NCI-H2029 treated with DMSO at 0.1 percent for 48 hours (cell line): ENCODE data around the gene RPUSD1.
"Not testable (repeated sequence)": the region's sequence is repeated elsewhere in the genome, so short reads cannot be mapped to it uniquely, and the experiment has no call there.

ENCODE experiments used
- DNase-seq: peaks from one replicate; lab custom pipeline; 2025; lab: John Stamatoyannopoulos, UW

The RPUSD1 gene

DNA sequence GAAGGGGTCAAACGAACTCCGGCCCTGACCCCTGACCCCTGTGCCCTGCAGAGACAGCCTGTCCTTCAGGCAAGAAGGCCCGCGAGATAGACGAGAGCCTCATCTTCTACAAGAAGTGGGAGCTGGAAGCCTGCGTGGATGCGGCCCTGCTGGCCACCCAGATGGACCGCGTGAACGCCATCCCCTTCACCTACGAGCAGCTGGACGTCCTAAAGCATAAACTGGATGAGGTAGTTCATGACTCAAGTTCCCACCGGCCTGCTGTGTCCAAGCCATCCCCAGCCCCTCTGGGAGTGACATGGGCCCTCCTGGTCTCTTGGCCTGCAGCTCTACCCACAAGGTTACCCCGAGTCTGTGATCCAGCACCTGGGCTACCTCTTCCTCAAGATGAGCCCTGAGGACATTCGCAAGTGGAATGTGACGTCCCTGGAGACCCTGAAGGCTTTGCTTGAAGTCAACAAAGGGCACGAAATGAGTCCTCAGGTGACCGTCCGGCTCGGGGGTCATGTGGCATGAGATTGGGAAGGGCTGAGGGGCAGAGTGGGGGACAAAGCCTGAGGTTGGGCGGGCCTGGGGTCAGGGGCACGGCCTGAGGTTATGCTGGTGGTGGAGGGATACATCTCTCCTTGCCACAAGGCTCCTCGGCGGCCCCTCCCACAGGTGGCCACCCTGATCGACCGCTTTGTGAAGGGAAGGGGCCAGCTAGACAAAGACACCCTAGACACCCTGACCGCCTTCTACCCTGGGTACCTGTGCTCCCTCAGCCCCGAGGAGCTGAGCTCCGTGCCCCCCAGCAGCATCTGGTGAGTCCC is 22.0 kb downstream of the RPUSD1 start:
- DNase-seq = no peak

DNA sequence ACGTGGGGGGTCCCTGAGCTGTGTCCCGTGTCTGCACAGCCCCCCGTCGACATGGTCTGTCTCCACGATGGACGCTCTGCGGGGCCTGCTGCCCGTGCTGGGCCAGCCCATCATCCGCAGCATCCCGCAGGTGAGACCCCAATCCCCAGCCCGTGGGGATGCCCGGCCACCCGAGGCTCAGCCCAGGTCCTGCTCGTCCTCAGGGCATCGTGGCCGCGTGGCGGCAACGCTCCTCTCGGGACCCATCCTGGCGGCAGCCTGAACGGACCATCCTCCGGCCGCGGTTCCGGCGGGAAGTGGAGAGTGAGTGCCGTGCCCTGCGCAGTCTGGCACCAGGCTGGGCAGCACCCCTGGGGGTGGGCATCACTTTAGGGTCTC is 22.7 kb downstream of the RPUSD1 start:
- no peak for DNase-seq

DNA sequence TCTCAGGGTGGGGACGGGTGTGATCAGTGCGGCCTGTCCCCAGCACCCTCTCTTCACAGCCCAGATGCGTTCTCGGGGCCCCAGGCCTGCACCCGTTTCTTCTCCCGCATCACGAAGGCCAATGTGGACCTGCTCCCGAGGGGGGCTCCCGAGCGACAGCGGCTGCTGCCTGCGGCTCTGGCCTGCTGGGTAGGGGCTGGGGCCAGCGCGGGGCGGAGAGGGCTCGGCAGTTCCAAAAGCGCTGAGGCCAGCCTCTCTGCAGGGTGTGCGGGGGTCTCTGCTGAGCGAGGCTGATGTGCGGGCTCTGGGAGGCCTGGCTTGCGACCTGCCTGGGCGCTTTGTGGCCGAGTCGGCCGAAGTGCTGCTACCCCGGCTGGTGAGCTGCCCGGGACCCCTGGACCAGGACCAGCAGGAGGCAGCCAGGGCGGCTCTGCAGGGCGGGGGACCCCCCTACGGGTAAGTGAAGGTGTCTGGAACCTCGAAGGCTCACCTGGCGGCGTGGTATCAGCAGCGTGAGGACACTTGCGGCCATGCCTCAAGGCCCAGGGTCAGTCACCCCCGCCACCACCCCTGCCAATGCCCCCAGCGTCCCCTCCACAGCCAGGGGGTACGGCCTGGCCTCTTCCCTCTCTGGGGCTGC is 23.2 kb downstream of the RPUSD1 start:
- DNase-seq = no peak

DNA sequence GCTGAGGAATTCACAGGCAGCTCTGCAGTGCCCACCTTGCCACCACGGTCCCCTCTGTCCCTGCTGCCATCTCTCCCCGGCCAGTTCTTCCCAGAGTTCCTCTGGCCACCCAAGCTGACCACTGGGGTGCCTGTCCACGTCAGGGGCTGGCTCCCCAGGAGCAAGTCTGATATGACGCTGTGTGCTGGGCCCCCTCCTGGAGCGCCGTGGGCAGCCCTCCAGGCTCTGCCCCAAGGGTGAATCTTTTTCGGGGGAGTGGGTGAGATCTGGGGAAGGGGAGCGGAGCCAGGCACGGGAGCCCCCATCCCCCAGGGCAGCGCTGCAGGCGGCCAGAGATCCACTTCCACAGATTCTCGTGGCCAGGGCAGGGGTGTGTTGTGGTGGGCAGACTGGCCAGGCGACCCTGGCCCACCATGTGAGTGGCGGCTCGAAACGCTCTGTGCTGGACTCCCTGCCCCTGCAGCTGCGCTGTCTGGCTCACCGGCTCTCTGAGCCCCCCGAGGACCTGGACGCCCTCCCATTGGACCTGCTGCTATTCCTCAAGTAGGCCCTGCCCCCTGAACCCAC is 23.9 kb downstream of the RPUSD1 start:
- no peak for DNase-seq

DNA sequence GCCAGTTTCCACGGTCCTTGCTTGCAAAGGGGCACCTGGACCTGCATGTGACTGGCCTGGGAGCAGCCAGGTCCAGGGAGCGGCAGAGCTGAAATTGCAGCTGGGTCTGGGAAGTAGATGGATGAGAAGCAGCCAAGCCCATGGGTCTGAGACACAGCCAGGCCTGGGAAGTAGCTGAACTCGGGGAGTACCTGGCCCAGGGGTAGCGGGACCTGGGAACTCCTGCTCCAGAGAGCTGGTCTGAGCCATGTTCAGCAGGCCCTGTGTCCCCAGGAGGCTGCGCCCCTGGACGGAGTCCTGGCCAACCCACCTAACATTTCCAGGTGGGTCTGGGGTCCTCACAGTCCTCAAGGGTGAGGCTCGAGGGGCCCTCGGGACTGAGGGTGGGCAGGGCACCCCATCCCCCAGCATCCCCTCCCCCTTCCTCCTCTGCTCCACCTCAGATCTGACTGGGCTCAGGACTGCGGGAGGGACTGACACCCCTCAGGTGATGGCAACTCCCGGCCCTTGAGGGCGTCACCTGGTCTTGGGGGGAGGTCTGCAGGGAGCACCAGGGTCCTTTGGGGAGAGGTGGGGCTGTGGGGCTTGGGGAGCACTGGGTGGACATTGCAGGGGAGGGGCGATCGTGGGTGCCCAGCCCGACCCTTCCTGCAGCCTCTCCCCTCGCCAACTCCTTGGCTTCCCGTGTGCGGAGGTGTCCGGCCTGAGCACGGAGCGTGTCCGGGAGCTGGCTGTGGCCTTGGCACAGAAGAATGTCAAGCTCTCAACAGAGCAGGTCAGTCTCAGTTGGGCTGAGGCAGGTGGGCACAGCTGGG is 24.6 kb downstream of the RPUSD1 start:
- no peak for DNase-seq

DNA sequence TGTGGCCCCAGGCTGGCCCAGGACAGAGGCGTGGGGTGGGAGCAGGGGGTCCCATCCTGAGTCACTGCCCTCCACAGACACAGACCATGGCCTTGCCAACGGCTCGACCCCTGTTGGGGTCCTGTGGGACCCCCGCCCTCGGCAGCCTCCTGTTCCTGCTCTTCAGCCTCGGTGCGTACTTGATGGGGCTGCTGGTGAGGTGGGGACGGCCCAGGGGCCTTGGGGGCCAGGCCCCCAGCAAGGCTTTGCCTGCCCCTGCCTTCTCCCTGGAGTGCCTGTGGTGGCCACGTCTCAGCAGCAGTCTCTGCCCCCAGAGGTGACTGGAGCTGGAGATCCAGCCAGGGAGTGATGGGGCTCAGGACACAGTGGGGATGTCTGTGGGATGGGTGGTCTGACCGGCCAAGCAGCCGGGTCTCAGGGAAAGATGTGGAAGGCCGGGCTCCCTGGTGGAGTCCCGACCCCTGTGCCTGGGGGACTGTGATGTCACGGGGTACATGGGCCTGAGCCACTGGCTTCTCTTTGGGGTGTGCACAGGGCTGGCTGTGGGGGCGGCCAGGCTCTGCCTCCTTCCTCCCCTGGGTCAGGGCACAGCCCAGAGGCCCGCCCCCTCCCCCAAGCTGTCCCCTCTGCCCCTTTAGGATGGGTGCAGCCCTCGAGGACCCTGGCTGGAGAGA is 25.4 kb downstream of the RPUSD1 start:
- no peak for DNase-seq

DNA sequence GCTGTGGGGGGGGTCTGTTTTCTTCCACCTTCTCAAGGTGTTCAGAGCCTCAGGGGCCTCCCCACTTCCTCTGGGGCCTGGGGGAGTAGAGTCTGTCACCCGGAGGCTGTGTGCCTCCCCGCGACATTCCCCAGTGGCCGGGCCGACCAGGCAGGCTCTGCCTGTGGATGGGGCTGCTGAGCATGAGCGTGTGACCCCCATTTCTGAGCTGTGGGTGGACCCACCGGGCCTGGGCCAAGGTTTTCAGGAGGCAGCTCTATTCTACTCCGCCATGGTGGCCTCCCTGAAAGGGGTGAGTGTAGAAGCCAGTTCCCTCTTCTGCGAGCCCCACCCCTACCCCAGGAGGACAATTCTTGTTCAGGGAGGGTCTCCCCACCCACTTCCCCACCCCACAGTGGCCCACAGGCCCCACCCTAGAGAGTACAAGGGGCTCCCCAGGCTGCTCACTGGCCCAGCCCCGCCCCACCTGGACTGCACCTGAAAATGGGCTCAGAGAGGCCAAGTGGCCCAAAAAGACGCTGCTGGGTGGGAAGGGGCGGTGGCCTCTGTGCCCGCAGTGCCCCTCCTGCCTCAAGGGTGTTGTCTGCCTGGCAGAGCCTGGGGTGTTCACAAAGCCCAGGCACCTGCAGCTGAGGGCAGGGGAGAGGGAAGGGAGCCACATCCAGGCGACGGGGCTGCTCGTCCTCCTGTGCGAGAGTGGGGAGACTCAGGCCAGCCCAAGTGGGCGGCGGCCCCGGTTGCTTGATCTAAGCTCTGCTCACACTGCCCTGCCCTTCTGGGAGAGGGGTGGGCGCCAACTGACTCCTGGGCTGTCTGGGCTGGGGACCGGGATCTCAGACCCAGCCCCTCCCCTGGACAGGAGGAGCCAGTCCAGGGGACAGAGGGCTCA is 26.3 kb downstream of the RPUSD1 start:
- DNase-seq = no peak

DNA sequence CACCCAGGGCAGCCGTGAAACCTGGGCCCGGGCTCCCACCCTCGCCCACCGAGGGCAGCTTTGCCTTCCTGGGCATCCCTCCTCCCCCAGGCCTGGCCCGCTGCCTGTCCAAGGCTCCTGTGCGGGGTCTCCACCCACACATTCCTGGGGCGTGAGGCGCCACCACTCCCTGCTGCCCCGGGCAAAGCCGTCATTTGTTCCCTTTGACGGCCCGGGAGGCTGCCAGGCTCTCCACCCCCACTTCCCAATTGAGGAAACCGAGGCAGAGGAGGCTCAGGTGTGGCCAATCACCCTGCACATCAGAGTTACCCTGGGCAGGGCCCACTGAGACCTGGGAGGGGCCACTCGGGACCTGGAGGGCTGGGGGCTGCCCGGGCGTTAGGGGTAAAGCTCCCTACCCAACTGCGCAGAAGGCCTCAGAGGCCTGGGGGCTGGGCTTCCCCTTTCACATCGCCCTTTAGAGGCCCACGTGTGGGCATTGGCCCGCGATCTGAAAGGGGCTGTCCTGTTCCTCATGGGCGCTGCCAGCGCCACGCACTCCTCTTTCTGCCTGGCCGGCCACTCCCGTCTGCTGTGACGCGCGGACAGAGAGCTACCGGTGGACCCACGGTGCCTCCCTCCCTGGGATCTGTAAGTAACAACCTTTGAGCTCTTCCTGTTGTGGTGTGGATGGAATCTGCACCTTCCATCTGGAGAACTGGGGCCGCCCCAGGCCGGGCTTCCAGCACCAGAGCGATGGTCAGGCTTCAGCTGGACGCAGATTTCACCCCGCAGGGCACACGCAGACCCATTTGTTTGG is 27.4 kb downstream of the RPUSD1 start, which contains the start of gene MSLN:
MSLN (plus strand) TSS at position 190 of the 799 bp plus-strand sequence. CDS start 1,947 bp downstream, outside the sequence.
- no peak for DNase-seq

DNA sequence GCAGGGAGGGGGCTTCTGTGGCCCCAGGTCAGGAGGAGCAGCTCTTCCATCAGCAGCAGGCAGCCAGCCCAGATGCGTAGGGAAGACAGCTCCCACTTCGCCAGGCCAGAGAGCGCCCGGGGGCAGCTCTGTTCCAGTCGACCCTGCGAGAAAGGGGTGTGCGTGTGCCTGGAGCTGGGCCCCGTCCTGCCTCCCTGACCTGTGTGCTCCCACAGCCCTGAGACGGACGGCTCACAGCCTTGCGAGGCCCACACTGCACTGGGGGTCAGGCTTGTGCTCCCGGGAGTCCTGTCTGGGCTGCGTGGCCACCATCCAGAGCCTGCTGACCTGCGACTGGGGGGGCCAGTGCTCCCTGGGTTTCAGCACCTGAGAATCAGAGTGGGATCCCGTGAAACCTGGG is 28.1 kb downstream of the RPUSD1 start:
- no peak for DNase-seq

DNA sequence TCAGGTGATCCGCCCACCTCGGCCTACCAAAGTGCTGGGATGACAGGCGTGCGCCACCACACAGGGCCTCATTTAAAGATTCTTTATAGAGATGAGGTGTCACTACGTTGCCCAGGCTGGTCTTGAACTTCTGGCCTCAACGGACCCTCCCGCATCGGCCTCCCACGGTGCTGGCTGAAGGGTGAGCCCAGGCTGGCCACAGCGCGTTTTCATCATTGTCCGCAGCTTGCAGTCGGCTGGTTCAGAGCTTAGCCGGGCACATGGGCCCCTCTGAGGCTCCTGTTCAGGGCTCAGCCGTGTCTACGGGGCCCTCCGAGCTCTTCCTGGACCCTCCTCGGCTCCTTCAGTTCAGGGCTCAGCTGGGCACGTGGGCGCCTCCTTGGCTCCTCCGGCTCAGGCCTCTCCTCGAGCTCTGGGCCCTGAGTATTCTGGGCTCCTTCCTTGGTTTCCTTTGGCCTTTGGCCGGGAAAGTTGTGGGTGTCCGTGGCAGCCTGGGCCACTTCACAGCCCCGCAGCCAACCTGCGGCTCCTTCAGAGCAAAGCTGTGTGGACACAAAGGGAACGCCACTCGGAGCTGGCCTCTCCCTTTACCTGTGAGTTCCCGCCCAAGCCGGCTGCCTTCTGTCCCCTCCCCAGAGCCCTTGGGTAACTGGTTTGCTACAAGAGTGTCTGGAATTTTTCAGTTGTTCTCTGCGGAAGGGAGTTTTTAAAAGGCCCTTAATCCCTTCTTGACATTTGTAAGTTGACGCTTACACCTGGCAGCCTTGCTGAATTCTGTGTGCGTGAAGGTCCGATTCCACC is 28.9 kb downstream of the RPUSD1 start:
- DNase-seq = no peak

DNA sequence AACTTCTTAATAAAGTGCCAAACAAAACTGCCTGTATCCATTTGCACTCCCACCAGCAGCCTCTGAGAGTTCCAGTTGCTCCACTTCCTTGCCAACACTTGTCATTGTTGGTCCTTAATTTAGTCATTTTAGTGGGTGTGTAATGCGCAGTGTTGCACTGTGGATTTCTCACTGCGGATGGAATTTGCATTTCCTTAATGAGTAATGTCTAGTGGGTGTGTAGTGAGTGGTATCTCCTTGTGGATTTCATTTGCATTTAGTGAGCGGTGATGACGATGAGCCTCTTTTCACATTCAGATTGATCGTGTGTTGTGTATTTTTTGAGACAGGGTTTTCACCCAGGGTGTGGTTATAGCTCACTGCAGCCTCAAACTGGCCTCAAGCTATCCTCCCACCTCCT is 31.8 kb downstream of the RPUSD1 start:
- no peak for DNase-seq

DNA sequence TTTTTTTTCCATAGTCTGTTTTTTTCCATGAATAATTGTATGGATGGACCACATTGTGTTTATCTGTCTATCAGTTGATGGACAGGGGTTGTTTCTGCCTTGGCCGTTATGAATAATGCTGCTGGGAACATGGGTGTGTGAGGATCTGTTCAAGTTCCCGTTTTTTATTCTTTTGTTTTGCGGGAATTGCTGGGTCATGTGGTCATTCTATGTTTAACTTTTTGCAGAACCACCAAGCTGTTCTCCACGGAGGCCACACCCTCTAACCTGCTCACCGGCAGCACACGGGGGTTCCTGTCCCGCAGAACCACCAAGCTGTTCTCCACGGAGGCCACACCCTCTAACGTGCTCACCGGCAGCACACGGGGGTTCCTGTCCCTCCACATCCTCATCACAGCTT is 33.5 kb downstream of the RPUSD1 start:
- DNase-seq = no peak

DNA sequence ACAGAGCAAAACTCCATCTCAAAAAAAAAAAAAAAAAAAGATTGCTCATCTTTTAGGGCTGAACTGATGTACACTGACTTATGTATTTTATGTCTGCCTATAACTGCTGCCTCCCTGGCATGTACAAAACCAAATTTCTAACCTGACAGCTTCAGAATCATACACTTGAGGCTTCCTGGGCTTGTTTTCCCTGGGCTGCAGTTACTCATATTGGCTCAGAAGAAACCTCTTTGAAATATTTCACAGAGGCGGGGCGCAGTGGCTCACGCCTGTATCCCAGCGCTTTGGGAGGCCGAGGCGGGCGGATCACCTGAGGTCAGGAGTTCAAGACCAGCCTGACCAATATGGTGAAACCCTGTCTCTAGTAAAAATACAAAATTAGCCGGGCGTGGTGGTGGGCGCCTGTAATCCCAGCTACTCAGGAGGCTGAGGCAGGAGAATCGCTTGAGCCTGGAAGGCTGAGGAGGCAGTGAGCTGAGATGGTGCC is 34.0 kb downstream of the RPUSD1 start:
- not testable (repeated sequence) for DNase-seq

DNA sequence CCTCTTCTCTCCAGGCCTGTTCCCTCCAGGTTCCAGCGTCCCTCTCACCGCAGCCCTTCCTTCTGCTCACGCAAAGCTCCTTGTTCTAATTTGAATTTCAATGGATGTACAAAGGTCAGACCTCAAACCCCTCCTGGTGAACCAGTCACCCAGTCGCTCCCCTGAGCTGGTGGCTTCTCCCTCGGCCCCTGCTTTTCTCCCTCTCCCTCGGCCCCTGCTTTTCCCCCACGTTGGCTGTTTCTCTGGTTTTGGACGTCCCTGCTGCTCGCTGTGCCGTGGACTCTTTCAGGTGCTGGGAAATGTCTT is 36.2 kb downstream of the RPUSD1 start:
- DNase-seq = no peak

DNA sequence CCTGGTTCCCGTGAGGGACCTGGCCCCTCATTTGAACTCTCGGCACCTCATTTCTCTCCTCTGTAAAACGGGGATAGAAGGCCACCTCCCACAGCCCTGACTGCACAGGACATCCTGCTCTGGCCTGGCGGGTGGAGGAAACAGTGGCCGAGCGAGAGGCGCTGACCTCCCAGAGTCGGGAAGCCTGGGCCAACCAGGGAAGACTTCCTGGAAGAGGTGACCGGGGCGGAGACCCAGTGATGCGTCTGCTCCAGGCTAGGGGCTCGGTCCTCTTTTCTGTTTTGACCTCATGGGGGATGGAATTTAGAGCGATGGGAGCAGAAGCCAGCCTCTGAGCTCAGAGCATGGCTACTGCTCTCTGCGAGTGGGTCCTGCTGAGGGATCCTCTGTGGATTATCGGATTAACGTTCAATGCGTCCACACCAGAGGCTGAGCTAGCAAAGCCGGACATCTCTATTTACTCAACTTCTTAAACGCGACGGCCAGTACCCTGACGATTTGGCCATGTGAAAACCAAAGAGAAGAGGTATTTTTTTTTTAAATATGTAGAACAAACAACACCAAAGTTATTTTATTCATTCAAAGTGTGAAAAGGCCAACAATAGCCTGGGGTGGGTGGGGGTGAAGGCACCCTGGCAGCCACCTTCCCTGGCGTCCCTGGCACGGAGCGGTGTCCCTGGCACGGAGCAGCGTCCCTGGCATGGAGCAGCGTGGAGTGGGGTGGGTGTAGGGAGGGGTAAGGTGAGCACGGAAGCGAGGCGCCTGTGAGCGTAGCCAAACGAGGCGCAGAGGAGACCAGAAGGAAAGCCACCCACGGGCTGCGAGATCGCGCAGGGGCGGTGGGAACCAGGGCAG is 36.8 kb downstream of the RPUSD1 start:
- no peak for DNase-seq

DNA sequence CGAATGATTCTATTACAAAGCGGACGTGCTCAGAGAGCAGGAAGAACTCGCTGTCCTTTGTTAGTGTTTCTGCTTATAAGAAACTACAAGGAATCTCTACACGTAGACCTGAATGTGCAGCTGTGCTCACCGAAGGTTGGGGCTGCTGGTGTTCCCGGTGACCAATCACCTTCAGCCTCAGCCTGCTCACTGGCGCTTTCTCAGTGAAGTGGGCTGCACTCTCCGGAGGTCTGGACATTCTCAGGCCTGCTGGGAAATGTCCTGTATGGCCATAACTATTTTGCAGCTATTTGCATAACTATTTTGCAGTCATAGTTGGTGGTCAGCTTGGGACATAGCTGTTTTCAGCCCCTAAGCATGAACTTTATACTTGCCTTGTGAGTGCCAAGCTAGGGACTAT is 37.7 kb downstream of the RPUSD1 start:
- no peak for DNase-seq

DNA sequence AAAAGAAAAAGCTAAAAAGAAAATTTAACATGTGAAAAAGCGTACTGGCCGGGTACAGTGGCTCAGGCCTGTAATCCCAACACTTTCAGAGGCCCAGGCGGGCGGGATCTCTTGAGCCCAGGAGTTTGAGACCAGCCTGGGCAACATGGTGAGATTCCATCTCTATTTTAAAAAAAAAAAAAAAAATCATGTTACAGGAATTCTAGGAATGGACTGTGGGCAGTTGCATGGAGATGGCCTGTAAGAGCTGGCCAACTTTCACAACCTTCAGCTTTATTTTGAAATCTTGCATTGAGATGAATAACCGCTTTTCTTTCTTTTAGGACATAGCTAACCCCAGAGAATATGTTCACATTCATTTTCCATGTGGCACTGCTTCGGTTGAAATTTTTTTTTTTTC is 39.2 kb downstream of the RPUSD1 start:
- no peak for DNase-seq
